Activated CD8-positive, alpha-beta T cell treated with anti-CD3 and anti-CD28 coated beads, Interleukin-2, amount 10 ng/mL, durations not matched to agents 7 days and 5 days (primary cell): Measurements from ENCODE around the gene CPSF6. TPM values are rescaled to one million over a fixed set of nuclear protein-coding genes. Genes with fewer than 3 reads are reported as not detected.
"Not testable (repeated sequence)": the region's sequence is repeated elsewhere in the genome, so short reads cannot be mapped to it uniquely, and the experiment has no call there.

Experiments used
- ATAC-seq: fragments of 150-1000 bp; cut with Tn5 transposase; one replicate; pipeline ENCODE4 v1.10.0; 2021; ENCODE audit warnings: moderate library complexity
- CTCF ChIA-PET: fragments of 350-600 bp; sonication (Branson Sonifier 250); formaldehyde crosslinking; loops from one replicate; lab custom pipeline; 2021; ENCODE audit warnings: antibody characterized with exemption; lab: Charles Lee
- POLR2A ChIA-PET: fragments of 350-600 bp; sonication (Branson Sonifier 250); formaldehyde crosslinking; loops from one replicate; lab custom pipeline; 2021; ENCODE audit warnings: antibody characterized with exemption; lab: Charles Lee
- DNase-seq: peaks from one replicate; pipeline ENCODE4 v3.0.0-alpha.2; 2020
- H3K27ac Mint-ChIP-seq: one replicate; pipeline ENCODE4 v1.8.0; 2021; ENCODE audit warnings: mild to moderate bottlenecking, mixed read lengths
- H3K27me3 Mint-ChIP-seq: one replicate; pipeline ENCODE4 v1.8.0; 2021; ENCODE audit warnings: low read depth, mixed read lengths
- H3K36me3 Mint-ChIP-seq: one replicate; pipeline ENCODE4 v1.8.0; 2021; ENCODE audit warnings: low read depth, mixed read lengths
- H3K4me1 Mint-ChIP-seq: one replicate; pipeline ENCODE4 v1.8.0; 2021; ENCODE audit warnings: low read depth, mixed read lengths
- H3K4me3 Mint-ChIP-seq: one replicate; pipeline ENCODE4 v1.8.0; 2021; ENCODE audit warnings: mild to moderate bottlenecking, mixed read lengths
- H3K9me3 Mint-ChIP-seq: one replicate; pipeline ENCODE4 v1.8.0; 2022; ENCODE audit warnings: mixed read lengths; ENCODE audit not compliant: insufficient read depth
- total RNA-seq, 2 experiments: library from RNA; stranded (reverse); gene quantifications; one replicate each; pipeline ENCODE4 v1.2.3, GENCODE V29; 2021

Gene CPSF6
- total RNA-seq, 2 experiments from 2014 or later = 95.6 to 97.8 TPM

DNA sequence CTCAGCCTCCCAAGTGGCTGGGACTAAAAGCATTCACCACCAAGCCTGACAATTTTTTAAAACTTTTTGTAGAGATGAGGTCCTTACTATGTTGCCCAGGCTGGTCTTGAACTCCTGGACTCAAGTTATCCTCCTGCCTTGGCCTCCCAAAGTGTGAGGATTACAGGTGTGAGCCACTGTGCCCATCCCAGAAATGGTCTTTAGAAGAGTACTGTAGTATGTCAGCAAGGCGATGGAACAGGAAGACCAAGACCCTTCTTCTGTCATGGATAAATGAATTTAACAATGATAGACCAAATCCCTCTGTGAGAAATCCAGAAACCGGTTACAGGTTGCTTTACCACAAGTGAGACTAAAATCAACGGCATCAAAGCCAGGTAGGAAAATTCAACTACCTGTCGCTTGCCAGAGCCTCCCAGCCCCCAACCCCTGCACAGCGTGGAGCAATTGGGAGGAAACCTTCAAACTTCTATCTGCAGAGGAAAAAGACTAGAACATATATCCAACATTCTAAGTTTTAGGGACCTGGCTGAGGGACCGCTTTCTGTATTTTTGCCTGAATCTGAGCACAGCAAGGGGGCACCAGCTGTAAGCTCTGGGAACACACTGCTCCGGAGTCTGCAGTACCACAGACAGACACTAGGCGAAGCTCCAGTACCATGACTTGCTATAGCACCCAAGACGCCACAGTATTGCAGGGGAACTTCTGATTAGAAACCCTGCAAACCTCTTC is 51.3 kb downstream of the CPSF6 start:
- POLR2A ChIA-PET = interaction anchor here (0.6 kb wide), 1 partner anchor 39 kb away, joined by 3 read pairs; no protein-coding TSS in a partner anchor
- Mint-ChIP-seq H3K27ac (no peak overlapping the region), H3K4me1 (peaks cover 7% of the 10 kb centered on the region), H3K27me3 (peaks cover 42% of the 10 kb centered on the region), H3K9me3 (no peaks in the 10 kb centered on the region), H3K36me3 (no peaks in the 10 kb centered on the region), H3K4me3 (no peak overlapping the region)
- CTCF ChIA-PET = interaction anchor here (0.6 to 4.9 kb wide), 37 partner anchors 9 to 350 kb away, joined by 3 to 30 read pairs (median 4); partner anchors contain the start of gene LYZ
- ATAC-seq = peak; percentile 99
- peak; percentile 89 for DNase-seq

DNA sequence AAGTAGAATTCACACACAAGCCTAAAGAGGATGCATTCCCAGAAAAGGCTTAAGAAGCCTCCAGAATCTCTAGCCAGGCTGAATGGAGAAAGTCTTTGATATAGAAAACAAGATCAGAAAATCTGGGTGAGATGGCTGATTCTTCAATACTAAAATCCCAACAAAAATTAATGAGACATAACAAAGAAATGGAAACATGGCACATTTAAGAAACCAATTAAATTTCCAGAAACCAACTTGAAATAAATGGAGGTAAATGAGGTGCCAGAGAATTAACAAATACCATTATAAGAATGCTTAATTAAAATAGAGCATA is 51.9 kb downstream of the CPSF6 start:
- ATAC-seq (no peak), DNase-seq (no peak)
- CTCF ChIA-PET = interaction anchor here (0.7 to 4.9 kb wide), 32 partner anchors 8 to 349 kb away, joined by 3 to 30 read pairs (median 4); partner anchors contain the start of gene LYZ
- H3K27me3 Mint-ChIP-seq = peaks cover 45% of the 10 kb centered on the region
- H3K36me3 Mint-ChIP-seq = no peaks in the 10 kb centered on the region
- H3K9me3 Mint-ChIP-seq = no peaks in the 10 kb centered on the region
- no peak overlapping the region for H3K4me3 Mint-ChIP-seq
- peaks cover 7% of the 10 kb centered on the region for H3K4me1 Mint-ChIP-seq
- POLR2A ChIA-PET = no interaction called here
- H3K27ac Mint-ChIP-seq = no peak overlapping the region

DNA sequence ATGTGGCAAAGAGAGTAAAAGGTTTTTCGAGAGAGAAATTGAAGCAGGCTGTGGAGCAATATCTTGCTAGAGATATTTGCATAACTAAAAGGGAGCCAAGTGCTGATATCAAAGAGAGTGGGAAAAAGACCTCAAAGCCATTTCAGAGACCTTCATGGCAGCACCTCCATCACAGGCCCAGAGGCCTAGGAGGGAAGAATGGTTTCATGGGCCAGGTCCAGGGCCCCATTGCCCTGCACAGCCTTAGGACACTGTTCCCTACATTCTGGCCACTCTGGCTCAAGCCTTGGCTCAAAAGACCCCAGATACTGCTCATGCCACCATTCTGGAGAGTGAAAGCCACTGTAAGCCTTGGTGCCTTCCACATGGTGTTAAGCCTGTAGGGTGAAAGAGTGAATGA is 58.8 kb downstream of the CPSF6 start:
- H3K36me3 Mint-ChIP-seq = peaks cover 5% of the 10 kb centered on the region
- H3K4me3 Mint-ChIP-seq = no peak overlapping the region
- ChIA-PET POLR2A (no interaction called here), CTCF (no interaction called here)
- H3K4me1 Mint-ChIP-seq = no peaks in the 10 kb centered on the region
- DNase-seq (no peak), ATAC-seq (no peak)
- H3K27me3 Mint-ChIP-seq = peaks cover 23% of the 10 kb centered on the region
- no peak overlapping the region for H3K27ac Mint-ChIP-seq
- no peaks in the 10 kb centered on the region for H3K9me3 Mint-ChIP-seq

DNA sequence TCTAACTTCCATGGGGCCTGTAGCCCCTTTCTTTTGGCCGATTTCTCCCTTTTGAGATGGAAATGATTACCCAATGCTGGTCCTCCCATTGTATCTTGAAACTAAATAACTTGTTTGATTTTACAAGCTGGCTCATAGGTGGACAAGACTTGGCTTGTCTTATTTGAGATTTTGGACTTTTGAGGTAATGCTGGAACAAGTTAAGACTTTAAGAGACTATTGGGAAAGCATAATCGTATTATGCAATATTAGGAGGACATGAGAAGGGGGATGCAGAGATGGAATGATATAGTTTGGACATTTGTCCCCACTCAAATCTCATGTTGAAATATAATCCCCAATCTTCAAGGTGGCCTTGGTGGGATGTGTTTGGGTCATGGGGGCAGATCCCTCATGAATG is 59.6 kb downstream of the CPSF6 start:
- no peaks in the 10 kb centered on the region for H3K9me3 Mint-ChIP-seq
- ChIA-PET POLR2A (no interaction called here), CTCF (interaction anchor here (1.3 kb wide), 1 partner anchor 8 kb away, joined by 6 read pairs; no protein-coding TSS in a partner anchor)
- peaks cover 20% of the 10 kb centered on the region for H3K27me3 Mint-ChIP-seq
- no peak overlapping the region for H3K4me3 Mint-ChIP-seq
- no peaks in the 10 kb centered on the region for H3K4me1 Mint-ChIP-seq
- H3K36me3 Mint-ChIP-seq = peaks cover 5% of the 10 kb centered on the region
- DNase-seq (no peak), ATAC-seq (no peak)
- no peak overlapping the region for H3K27ac Mint-ChIP-seq

DNA sequence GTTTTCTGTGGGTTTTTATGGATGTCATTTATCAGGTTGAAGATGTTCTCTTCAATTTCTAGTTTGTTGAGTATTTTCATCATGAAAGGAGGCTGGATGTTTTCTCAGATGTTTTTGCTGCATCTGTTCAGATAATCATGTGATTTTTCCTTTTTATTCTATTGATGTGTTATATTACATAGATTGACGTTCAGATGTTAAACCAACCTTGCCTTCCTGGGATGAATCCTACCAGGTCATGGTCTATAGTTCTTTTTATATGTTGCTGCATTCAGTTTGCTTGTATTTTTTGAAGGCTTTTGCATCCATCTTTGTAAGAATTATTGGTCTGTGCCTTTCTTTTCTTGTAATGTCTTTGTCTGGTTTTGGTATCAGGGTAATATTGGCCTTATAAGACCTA is 64.9 kb downstream of the CPSF6 start:
- ATAC-seq = no peak
- ChIA-PET CTCF (no interaction called here), POLR2A (no interaction called here)
- Mint-ChIP-seq H3K4me1 (no peaks in the 10 kb centered on the region), H3K9me3 (peaks cover 19% of the 10 kb centered on the region), H3K27me3 (peaks cover 8% of the 10 kb centered on the region), H3K4me3 (no peak overlapping the region), H3K27ac (no peak overlapping the region), H3K36me3 (peaks cover 4% of the 10 kb centered on the region)
- DNase-seq = no peak

DNA sequence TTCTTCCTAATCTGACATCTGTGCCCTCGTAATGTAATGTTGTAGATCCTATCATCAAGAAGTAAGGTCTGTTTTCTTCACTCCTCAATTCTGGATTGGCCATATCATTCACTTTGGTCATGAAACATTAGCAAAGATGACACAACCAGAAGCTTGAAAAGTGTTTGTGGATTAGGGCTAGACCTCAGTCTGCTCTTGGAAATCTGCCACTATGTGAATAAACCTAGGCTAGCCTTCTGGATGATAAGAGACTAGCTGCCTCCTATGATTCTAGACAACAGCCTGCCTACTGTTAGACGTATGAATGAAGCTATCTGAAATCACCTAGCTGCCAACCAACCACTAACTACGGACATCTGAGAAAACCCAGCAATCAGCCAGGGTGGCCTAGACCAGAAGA is 70.1 kb downstream of the CPSF6 start:
- Mint-ChIP-seq H3K27ac (no peak overlapping the region), H3K9me3 (peaks cover 18% of the 10 kb centered on the region), H3K4me1 (no peaks in the 10 kb centered on the region), H3K27me3 (peaks cover under 1% of the 10 kb centered on the region), H3K4me3 (no peak overlapping the region), H3K36me3 (peaks cover 3% of the 10 kb centered on the region)
- ChIA-PET POLR2A (no interaction called here), CTCF (no interaction called here)
- ATAC-seq (no peak), DNase-seq (no peak)

DNA sequence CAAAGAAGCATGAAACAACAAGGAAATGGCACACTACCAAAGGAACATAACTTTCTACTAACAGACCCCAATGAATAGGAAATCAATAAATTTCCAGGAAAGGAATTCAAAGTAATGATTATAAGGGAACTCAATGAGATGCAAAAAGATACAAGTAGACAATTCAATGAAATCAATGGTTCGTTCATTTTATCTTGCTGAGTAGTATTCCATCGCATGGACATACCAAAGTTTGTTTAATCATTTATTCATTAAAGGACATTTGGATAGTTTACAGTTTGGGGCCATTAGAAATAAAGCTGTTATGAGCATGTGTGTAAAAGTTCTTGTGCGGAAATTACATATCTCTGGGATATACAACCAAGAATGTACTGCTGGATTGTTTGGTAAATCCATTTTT is 73.8 kb downstream of the CPSF6 start:
- H3K4me3 Mint-ChIP-seq = no peak overlapping the region
- H3K4me1 Mint-ChIP-seq = no peaks in the 10 kb centered on the region
- no peak for DNase-seq
- no peaks in the 10 kb centered on the region for H3K36me3 Mint-ChIP-seq
- ChIA-PET CTCF (no interaction called here), POLR2A (no interaction called here)
- no peak for ATAC-seq
- H3K27me3 Mint-ChIP-seq = no peaks in the 10 kb centered on the region
- H3K9me3 Mint-ChIP-seq = peaks cover 5% of the 10 kb centered on the region
- H3K27ac Mint-ChIP-seq = no peak overlapping the region

DNA sequence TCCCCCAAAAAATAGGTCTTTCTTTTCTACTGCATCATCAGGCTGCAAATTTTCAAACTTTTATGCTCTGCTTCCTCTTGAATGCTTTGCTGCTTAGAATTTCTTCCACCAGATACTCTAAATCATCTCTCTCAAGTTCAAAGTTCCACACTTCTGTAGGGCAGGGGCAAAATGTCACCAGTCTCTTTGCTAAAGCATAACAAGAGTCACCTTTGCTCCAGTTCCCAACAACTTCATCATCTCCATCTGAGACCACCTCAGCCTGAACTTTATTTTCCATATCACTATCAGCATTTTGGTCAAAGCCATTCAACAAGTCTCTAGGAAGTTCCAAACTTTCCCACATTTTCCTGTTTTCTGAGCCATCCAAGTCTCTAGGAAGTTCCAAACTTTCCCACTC is 77.4 kb downstream of the CPSF6 start:
- H3K9me3 Mint-ChIP-seq, H3K4me1 Mint-ChIP-seq, ATAC-seq, CTCF ChIA-PET, DNase-seq, H3K36me3 Mint-ChIP-seq, H3K4me3 Mint-ChIP-seq, H3K27ac Mint-ChIP-seq: not testable (repeated sequence)
- POLR2A ChIA-PET = interaction anchor here (1.7 kb wide), 1 partner anchor 13 kb away, joined by 3 read pairs; no protein-coding TSS in a partner anchor
- peaks cover 10% of the 10 kb centered on the region for H3K27me3 Mint-ChIP-seq

DNA sequence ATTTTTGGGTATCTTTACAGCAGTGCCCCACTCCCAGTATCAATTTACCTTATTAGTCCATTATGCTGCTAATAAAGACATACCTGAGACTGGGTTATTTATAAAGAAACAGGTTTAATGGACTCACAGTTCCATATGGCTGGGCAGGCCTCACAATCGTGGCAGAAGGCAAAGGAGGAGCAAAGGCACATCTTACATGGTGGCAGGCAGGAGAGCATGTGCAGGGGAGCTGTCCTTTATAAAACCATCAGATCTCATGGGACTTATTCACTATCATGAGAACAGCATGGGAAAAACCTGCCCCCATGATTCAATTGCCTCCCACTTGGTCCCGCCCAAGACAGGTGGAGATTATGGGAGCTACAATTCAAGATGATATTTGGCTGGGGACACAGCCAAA is 77.9 kb downstream of the CPSF6 start:
- H3K4me3 Mint-ChIP-seq, H3K27ac Mint-ChIP-seq, H3K9me3 Mint-ChIP-seq, H3K36me3 Mint-ChIP-seq, CTCF ChIA-PET, DNase-seq, ATAC-seq, H3K4me1 Mint-ChIP-seq: not testable (repeated sequence)
- H3K27me3 Mint-ChIP-seq = peaks cover 10% of the 10 kb centered on the region
- POLR2A ChIA-PET = interaction anchor here (1.7 kb wide), 1 partner anchor 13 kb away, joined by 3 read pairs; no protein-coding TSS in a partner anchor

DNA sequence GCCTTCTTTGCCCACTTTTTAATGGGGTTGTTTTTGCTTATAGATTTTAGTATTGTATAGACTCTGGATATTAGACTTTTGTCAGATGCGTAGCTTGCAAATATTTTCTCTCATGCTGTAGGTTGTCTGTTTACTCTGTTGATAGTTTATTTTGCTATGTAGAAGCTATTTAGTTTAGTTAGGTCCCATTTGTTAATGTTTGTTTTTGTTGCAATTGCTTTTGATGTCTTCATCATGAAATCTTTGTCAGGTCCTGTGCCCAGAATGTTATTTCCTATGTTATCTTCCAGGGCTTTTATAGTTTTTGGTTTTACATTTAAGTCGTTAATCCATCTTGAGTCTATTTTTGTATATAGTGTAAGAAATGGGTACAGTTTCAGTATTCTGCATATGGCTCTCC is 78.9 kb downstream of the CPSF6 start:
- ChIA-PET CTCF (no interaction called here), POLR2A (no interaction called here)
- Mint-ChIP-seq H3K36me3 (no peaks in the 10 kb centered on the region), H3K4me3 (no peak overlapping the region), H3K27me3 (peaks cover 12% of the 10 kb centered on the region), H3K4me1 (no peaks in the 10 kb centered on the region), H3K9me3 (peaks cover 8% of the 10 kb centered on the region), H3K27ac (no peak overlapping the region)
- ATAC-seq (no peak), DNase-seq (no peak)

DNA sequence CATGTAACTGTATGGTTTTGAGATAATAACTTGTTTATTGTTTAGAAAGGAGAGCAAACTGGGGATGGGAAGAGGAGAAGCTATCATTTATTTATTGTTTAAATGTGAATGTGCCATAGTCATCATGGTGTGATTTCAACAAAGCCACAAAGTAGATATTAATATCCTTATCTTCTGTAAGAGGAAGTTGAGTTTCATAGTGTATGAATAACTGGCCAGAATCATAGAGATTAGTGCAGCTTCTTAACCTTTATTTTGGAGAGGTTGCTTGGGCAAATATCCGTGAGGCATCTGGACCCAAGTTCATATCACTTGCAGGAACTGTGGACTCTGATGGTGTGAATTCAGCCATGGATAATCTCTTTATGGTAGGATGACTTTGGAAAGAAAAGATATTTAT is 82.0 kb downstream of the CPSF6 start:
- Mint-ChIP-seq H3K36me3 (no peaks in the 10 kb centered on the region), H3K9me3 (peaks cover 6% of the 10 kb centered on the region), H3K4me3 (no peak overlapping the region), H3K27ac (no peak overlapping the region), H3K27me3 (peaks cover 13% of the 10 kb centered on the region), H3K4me1 (peaks cover 6% of the 10 kb centered on the region)
- POLR2A ChIA-PET = interaction anchor here (2.3 kb wide), 1 partner anchor 10 kb away, joined by 12 read pairs; no protein-coding TSS in a partner anchor
- ATAC-seq (no peak), DNase-seq (no peak)
- CTCF ChIA-PET = interaction anchor here (1.1 to 2.1 kb wide), 3 partner anchors 30 to 64 kb away, joined by 3 to 6 read pairs (median 6); no protein-coding TSS in a partner anchor
